ENCODE results near the gene SRP68. TPM values are rescaled to one million over a fixed set of nuclear protein-coding genes. Genes with fewer than 3 reads are reported as not detected.

The SRP68 gene
- total RNA-seq, 1 donor from 2014 or later = 86.7 TPM

GRCh38 chr17:76088868-76089576, 16.7 kb upstream of the SRP68 start:
- Mint-ChIP-seq H3K9me3 (no peaks in the 10 kb centered on the region), H3K27ac (no peak overlapping the region), H3K27me3 (no peaks in the 10 kb centered on the region), H3K36me3 (peaks cover 5% of the 10 kb centered on the region), H3K4me3 (no peak overlapping the region), H3K4me1 (ENCODE audit: unreplicated experiment) (no peaks in the 10 kb centered on the region)
- DNase-seq (ENCODE audit: extremely low spot score, unreplicated experiment) = peak; percentile 64
- no peak for TF ChIP-seq CTCF (conservative IDR thresholded peaks at IDR 0.05)

DNA sequence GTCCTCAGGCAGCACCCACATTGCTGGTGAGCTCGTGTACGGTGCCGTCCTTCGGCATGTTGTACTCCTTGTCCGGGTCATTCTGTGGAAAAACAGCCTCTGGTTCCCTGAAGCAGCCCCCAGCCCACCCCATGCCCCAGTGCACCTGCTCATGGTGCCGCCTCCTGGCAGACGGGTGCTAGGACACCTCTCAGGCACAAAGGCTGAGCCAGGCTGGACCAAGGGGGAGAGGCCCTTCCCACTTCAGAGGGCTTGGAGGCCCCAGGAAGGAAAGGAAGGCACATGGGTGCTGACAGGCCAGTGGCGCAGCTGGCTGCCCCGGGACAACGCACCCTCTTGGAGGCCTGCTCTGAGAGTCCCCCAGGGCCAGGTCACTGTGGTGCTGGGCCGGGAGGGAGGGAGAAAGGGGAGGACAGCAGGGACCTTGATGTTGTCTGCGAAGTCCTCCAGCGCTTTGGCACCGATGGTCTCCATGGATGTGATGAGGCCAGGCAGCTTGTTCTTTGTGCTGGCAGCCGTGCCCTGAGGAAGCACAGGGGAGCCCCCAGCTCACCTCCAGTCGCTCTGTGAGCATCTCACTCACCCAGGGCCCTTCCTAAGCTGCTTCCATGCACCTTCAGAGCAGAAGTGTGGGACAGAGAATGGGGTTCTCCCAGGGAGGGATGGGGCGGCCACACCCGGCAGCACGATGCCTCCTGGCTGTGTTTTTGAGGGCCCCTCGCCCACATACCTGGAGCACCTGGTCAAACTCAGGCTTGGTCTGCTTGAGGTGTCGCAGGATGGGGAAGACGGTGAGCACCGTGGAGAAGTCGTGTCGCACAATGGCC, 15.9 kb upstream of the SRP68 start:
- Mint-ChIP-seq H3K4me1 (ENCODE audit: unreplicated experiment) (no peaks in the 10 kb centered on the region), H3K27ac (no peak overlapping the region), H3K36me3 (peaks cover 5% of the 10 kb centered on the region), H3K9me3 (no peaks in the 10 kb centered on the region), H3K27me3 (no peaks in the 10 kb centered on the region), H3K4me3 (no peak overlapping the region)
- peak; percentile 38 for TF ChIP-seq CTCF (conservative IDR thresholded peaks at IDR 0.05)
- peak; percentile 62 for DNase-seq (ENCODE audit: extremely low spot score, unreplicated experiment)

DNA sequence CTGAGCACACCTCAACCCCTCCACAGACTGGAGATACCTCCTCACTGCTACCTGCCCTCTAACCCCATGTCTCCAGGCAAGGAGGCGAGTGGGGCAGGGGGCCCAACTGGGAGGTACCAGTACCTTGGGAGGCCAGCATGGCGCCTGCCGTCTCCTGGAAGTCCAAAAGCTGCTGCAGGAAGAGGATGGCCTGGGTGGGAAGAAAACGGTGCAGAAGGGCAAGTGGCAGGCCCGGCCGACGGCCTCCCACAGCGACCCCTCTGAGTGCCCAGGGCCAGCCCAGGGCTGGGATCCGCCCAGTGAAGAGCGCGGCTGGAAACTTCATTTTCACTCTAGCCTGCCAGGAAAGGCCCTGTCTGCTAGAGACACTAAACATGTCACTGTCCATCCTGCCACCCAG, 15.2 kb upstream of the SRP68 start:
- Mint-ChIP-seq H3K9me3 (no peaks in the 10 kb centered on the region), H3K4me1 (ENCODE audit: unreplicated experiment) (peaks cover 4% of the 10 kb centered on the region), H3K36me3 (peaks cover 5% of the 10 kb centered on the region), H3K27me3 (no peaks in the 10 kb centered on the region), H3K4me3 (no peak overlapping the region), H3K27ac (no peak overlapping the region)
- TF ChIP-seq CTCF (conservative IDR thresholded peaks at IDR 0.05) = no peak
- no peak for DNase-seq (ENCODE audit: extremely low spot score, unreplicated experiment)

- Mint-ChIP-seq H3K4me1 (ENCODE audit: unreplicated experiment) (peaks cover 7% of the 10 kb centered on the region), H3K9me3 (no peaks in the 10 kb centered on the region), H3K4me3 (no peak overlapping the region), H3K36me3 (peaks cover 5% of the 10 kb centered on the region), H3K27ac (no peak overlapping the region), H3K27me3 (peaks cover 4% of the 10 kb centered on the region)
- DNase-seq (ENCODE audit: extremely low spot score, unreplicated experiment) = no peak
- no peak for TF ChIP-seq CTCF (conservative IDR thresholded peaks at IDR 0.05)
These were observed 14.1 kb upstream of the SRP68 start for GRCh38 chr17:76086384-76086783.

DNA sequence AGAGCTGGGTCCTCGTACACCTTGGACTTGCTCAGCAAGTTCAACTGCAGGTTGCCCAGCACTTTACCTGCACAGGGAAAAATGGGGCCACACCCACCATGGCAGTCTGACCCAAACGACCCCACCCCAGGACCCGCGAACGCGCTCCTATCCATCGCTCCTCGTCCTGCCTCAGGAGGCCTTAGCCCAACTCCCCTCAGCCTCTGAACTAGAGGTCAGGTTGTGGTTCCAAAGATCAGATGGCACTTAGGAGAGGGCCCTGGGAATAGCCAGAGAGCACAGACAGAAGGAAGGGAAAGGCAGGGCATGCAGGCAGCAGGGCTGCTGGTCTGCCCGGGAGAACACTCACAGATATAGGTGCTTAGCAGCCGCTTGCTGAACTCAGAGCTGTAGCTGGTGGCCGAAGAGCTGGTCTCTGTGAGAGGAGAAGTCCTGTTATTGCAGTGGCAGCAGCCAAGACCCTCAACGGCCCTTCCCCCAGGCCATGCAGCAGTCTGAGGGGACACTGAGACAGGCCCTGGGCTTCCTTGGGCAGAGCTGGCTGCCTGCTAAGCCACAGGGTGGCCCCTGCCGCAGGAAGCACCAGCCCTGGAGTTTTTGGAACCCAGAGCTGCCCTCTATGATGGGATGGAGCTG, 13.5 kb upstream of the SRP68 start:
- H3K4me3 Mint-ChIP-seq = no peak overlapping the region
- TF ChIP-seq CTCF (conservative IDR thresholded peaks at IDR 0.05) = no peak
- peaks cover 5% of the 10 kb centered on the region for H3K36me3 Mint-ChIP-seq
- H3K27me3 Mint-ChIP-seq = peaks cover 7% of the 10 kb centered on the region
- peaks cover 7% of the 10 kb centered on the region for H3K4me1 Mint-ChIP-seq (ENCODE audit: unreplicated experiment)
- H3K27ac Mint-ChIP-seq = no peak overlapping the region
- no peaks in the 10 kb centered on the region for H3K9me3 Mint-ChIP-seq
- no peak for DNase-seq (ENCODE audit: extremely low spot score, unreplicated experiment)
